ENCODE results near the gene GPR150.

Gene GPR150

DNA sequence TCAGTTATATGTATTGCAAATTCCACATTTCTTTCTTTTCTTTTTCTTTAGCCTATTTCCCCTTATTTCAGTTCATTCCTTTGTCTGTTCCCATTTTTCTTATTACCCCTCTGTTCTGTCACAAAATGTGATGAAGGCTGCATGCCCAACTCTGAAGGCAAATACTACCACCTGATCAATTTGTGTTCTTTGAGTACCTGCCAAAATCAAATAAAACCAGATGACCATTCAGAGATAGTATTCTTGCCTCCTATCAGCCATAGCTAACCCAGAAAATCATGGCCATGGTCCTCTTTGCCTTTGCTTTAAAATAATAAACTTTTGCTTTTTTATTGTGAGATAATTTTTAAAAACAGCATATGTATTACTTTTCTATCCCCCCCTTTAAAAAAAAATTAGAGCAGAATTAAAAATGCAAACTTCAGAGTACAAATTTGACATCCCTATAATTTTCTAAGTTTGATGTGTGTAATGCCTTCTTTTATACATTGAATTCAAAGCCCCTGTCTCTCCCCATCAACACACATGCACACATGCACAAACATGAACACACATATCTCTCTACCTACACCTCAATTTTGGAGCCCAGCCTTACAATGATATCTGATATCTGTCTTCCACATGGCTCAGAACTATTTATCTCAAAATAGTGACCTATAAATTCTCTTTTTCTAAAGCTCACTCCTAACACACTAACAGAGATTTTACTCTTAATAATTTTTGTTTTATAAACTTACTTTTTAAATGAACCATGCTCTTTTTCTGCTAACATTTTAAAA lies 30.1 kb downstream of the GPR150 start:
- FAIRE-seq (no peak), DNase-seq (ENCODE audit: low spot score) (no peak)

DNA sequence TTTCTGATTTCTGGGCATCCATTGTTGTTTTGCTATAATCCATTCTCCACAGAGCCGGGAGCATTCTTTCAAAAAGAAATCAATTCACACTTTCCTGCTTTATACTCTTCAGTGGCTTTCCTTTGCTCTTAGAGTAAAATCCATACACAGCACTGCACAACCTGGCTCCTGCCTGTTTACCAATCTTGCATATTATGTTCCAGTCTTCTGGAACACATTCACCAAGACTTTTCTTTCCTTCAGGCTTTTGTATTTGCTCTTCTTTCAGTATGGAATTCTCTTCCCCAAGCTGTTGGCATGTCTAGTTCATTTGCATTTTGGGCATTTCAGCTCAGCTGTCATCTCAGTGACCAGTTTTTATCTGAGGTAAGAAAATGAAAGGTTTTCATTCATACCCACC lies 33.0 kb downstream of the GPR150 start:
- no peak for DNase-seq (ENCODE audit: low spot score)
- no peak for FAIRE-seq

- FAIRE-seq, result no peak
- DNase-seq (ENCODE audit: low spot score), result no peak
Measured at GRCh38 chr5:95654196-95654595, 34.3 kb downstream of the GPR150 start.

DNA sequence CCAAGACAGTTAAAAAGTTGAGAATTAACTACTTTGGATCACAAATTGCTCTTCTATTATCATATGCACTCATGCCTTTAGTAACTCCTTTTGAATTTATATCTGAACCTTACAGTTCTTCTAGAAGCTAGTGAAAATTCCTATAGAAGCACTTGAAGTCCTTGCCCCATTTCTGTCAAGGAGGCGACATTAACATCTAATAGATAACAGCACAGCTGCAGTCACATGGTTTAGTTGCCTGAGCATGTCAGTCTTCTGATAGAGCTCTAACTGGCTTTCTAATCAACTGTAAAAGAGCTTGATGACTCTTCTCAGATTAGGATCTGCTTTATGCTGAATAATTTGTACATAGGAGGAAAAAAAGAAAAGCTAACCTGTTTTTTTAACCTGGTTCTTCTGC lies 35.7 kb downstream of the GPR150 start:
- FAIRE-seq (no peak), DNase-seq (ENCODE audit: low spot score) (no peak)

GRCh38 chr5:95660060-95660459 lies 40.2 kb downstream of the GPR150 start:
- FAIRE-seq, result no peak

DNA sequence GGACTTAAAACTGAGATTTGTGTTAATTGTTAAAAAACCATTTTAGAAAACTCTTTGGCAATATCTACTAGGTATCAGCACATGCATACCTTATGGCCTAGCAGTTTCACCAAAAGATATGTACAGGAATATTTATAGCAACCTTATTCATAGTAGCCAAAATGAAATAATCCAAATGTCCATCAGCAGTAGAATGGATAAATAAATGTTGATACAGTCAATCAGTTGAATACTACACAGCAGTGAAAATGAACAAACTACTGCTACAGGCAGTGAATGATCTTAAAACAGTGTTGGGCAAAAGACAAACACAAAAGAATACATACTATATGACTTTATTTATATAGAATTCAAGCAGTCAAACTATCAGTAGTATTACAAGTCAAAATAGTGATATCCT lies 43.1 kb downstream of the GPR150 start:
- DNase-seq (ENCODE audit: low spot score) (no peak), FAIRE-seq (no peak)

More at GRCh38 chr5:95660060-95660459, 40.2 kb downstream of the GPR150 start:
- no peak for DNase-seq (ENCODE audit: low spot score)

DNA sequence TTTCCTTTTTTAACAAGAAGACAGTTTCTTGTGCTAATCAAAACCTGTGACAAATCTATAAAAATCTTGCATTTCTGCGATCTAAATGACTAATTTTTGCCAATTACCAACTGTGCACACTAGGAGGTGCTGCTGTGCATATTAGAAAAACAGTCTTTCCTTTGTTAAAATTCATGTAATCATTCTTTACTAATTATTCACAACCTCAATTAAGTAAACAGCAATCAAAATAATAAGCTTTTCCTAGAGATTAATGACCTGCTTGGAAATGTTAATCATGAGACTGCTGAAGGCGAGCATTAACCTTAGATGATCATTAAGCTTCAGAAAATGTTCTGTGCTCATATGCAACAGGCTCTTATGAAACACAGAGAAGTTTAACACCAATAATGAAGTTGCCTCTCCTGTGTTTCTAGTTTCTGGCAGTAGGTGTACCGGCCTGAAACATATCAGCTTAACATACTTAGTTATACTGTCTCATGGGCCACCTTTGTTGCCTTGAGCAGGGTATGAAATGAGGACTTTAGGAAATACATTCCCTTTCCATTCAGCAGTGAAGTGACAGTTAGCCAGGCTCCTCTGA lies 44.4 kb downstream of the GPR150 start:
- DNase-seq (ENCODE audit: low spot score) (peak; percentile 18), FAIRE-seq (no peak)

DNA sequence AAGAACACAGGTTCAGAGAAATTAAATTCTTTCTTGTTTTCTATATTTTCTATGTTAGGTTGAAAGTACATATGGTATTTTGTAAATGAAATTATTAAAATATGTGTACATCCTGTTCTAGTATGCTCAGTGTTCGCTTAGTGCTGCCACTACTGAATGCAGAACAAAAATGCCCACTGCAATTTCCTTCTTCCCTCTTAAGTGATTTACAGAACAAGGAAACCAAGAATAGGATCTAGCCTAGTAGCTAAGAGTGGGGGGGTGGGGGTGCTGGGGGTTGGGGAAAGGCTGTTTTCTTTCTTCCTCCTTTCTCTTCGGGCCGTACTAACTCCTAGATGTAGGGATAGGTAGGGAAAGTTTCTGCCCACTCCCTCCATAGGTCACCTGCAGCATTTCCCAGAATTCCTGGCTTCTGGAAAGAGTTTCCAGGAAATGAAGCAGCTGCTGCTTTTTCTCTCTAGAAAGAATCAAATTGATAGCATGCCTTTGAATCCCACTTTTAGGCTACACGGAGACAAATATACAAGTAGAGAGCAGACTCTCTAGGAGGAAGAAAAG lies 47.3 kb downstream of the GPR150 start:
- FAIRE-seq (no peak), DNase-seq (ENCODE audit: low spot score) (no peak)

- FAIRE-seq (no peak), DNase-seq (ENCODE audit: low spot score) (no peak)
Measured at GRCh38 chr5:95667678-95668077, 47.8 kb downstream of the GPR150 start.

GRCh38 chr5:95668216-95668615 lies 48.3 kb downstream of the GPR150 start:
- DNase-seq (ENCODE audit: low spot score) (no peak), FAIRE-seq (no peak)

- DNase-seq (ENCODE audit: low spot score) (no peak), FAIRE-seq (no peak)
Measured at GRCh38 chr5:95668728-95669127, 48.8 kb downstream of the GPR150 start.

GRCh38 chr5:95669540-95669939 lies 49.7 kb downstream of the GPR150 start:
- DNase-seq (ENCODE audit: low spot score) (no peak), FAIRE-seq (no peak)

DNA sequence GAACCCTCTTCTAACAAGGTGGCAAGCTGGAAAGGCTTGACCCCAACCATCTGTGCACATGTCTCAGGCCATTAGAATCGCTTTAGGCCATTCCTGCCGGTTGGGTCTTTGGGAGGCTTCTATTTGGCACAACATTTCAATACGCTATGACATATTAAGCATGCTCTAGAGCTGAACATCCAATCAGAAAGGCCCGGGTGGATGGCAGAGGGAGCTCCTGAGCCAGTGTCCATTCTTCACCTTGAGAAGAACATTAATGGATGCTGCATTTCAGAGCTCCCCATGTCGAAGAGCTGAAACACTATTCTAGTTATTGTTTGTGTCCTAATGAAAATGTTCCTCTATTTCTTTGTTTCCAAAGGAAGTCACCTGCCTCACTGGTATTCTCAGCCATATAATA lies 50.1 kb downstream of the GPR150 start:
- DNase-seq (ENCODE audit: low spot score), result no peak
- FAIRE-seq, result no peak

GRCh38 chr5:95670568-95670967 lies 50.7 kb downstream of the GPR150 start:
- DNase-seq (ENCODE audit: low spot score), result no peak
- FAIRE-seq, result no peak

Data from urothelium cell line (cell line).